Measurements from ENCODE around the gene WEE1. TPM values are rescaled to one million over a fixed set of nuclear protein-coding genes. Genes with fewer than 3 reads are reported as not detected.
"Not testable (repeated sequence)": the region's sequence is repeated elsewhere in the genome, so short reads cannot be mapped to it uniquely, and the experiment has no call there.

Gene WEE1
- total RNA-seq, 2 donors from 2014 or later, result 16.7 to 24.0 TPM

DNA sequence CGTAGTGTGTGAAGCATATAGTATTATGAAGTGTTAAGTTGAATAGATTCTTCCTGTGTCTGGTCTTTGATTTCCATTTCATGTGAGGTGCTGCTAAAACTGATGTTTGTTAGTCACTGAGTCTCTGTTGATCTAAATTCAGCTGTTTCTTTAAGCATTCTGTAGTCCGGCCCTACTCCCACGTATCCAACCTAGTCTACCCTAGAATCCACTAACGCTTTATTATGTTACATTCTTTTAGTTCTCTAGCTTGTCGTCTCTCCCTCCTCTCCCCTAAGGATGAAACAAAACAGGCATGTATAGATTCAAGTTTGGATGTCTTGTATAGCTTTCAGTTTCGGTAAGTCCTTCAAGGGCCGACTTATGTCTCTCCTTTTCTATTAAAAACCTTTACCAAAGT, 4.1 kb downstream of the WEE1 start:
- intact Hi-C loops (cut with DNase I), result no loop called here
- DNase-seq (ENCODE audit: low spot score), result no peak

DNA sequence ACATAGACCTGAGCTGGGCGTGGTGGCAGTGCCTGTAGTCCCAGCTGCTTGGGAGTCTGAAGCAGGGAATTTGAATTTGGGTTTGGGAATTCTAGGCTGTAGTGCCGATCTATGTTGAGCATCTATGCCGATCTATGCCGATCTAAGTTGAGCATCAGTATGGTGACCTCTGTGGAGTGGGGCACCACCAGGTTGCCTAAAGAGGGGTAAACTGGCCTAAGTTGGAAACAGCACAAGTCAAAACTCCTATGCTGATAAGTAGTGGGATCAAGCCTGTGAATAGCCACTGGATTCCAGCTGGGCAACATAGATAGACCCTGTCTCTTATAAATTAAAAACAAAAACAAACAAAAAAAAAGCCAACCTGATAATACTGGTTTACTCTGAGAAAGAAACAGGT, 7.4 kb downstream of the WEE1 start:
- intact Hi-C loops (cut with DNase I), result no loop called here
- no peak for DNase-seq (ENCODE audit: low spot score)

DNA sequence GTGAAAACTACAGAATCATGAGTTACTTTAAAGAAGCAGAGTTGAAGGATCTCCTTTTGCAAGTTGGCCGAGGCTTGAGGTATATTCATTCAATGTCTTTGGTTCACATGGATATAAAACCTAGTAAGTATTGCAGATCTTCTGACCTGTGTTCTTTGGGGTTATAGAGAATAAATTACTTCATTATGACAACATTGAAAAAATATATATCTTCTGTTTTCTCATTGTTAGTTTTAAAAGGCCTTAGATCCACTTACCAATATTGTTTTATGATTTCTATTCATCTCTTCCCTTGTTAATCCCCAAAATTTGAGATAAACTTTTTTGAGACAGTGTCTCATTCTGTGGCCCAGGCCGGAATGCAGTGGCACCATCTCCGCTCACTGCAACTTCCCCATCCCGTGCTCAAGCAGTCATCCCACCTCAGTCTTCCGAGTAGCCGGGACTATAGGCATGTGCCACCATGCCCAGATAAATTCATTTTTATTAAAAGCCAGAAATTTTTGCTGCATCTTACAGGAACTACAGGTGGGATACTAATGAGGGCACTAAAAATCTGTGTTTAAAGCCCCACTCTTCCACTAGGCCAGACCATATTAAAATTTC, 8.2 kb downstream of the WEE1 start:
- DNase-seq (ENCODE audit: low spot score), result no peak
- intact Hi-C loops (cut with DNase I), result no loop called here

DNA sequence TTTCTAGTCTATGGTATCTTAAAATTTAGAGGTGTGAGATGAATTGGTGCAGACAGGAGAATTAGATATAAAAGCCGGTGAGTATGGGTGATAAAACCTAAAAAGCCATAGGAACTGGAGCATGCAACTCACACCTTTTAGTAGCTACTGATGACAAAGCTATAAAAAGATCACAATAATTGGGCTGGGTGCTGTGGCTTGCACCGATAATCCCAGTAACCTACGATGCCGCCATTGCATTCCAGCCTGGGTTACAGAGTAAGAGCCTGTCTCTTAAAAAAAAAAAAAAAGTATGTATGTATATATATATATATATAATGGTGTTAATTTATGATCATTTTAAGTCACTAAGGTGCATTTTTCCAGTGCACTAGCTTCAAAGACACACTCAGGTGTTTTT, 17.2 kb downstream of the WEE1 start:
- intact Hi-C loops (cut with DNase I), result no loop called here
- DNase-seq (ENCODE audit: low spot score), result no peak

DNA sequence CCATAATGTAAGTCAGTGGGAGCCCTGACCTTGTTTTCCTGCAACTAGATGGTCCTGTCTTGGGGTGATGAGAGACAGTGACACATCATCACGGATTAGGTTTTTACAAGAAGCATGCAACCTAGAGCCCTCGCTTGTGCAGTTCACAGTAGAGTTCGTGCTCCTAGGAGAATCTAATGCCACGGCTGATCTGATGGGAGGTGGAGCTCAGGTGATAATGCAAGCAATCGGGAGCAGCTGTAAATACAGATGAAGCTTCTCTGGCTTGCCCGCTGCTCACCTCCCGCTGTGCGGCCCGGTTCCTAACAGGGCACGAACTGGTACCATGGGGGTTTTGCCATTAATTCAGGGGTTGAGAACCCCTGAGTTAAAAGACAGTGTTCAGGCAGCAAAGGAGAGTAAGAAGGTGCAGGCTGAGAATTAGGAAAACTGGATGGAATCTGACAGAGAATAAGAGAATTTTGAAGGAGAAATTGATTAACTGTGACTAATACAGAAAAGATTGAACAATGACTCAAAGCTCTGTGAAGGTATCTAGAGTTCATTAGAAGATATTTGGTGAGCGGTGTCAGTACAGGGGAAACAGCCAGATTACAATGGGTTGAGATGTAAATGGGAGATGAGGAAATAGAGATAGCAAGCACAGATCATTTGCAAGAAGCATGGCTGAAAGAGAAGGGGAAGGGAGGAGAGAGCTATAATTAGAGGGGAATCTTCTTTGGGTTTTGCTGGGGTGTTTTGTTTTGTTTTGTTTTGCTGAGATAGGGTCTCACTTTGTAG, 21.0 kb downstream of the WEE1 start:
- no peak for DNase-seq (ENCODE audit: low spot score)

DNA sequence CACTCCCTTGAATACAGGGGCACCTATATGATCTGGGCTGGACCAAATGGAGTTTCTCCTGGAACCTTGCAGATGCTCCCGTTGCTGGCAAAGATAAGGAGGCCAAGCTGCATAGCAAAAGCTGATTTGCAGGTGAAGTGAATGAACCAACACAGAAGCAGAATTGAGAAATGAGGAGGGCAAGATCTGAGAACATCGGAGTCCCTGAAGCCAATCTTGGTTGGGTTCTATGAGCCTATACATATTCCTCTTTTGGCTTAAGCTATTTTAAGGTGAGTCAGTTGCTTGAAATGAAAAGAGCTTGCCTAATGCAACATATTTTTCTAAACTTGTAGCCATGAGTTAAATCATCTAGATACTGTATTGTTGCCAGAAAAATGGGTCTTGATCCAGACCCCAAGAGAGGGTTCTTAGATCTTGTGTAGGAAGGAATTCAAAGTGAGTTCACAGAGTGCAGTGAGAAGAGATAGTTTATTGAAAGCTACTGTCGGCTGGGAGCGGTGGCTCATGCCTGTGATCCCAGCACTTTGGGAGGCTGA, 23.5 kb downstream of the WEE1 start:
- intact Hi-C loops (cut with DNase I), result no loop called here
- no peak for DNase-seq (ENCODE audit: low spot score)

More for the DNA sequence above, 21.0 kb downstream of the WEE1 start:
- intact Hi-C loops (cut with DNase I), result no loop called here

DNA sequence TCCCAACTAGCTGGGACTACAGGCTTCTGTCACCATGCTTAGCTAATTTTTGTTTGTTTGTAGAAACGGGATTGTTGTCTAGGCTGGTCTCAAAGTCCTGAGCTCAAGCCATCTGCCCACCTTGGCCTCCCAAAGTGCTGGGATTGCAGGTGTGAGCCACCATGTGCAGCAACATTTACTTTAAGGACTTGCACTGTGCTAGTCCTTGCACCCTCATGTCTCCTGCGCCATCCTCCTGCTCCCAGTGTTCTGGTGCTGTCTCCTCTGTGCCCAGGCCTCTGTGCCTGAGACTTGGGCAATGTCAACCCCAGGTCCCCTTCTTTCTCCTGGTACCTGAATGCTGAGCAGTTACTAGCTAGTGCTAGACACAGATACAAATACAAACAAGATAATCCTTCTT, 26.7 kb downstream of the WEE1 start:
- no peak for DNase-seq (ENCODE audit: low spot score)
- intact Hi-C loops (cut with DNase I), result loop anchor here in 1 of 2 donors (10.0 kb wide), 1 partner anchor 85 kb away; no protein-coding TSS in a partner anchor

DNA sequence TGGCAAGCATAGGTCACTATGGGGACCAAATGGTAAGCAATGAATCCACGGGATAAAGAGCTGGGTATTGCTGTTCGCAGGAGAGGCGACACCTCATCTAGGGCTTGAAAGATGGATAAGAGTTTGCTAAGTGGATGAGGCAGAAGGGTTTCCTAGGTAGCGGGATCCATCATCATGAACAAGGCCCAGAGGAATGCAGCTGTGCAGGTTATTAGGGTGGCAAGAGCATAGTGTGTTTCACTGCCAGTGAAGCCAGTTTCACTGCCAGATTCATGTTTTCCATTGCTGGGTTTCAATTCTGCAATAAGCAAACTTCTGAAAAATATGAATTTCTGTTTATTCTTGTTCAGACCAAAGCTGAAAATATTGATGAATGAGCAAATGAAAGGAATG, 27.2 kb downstream of the WEE1 start:
- intact Hi-C loops (cut with DNase I), result loop anchor here in 1 of 2 donors (10.0 kb wide), 1 partner anchor 86 kb away; no protein-coding TSS in a partner anchor
- no peak for DNase-seq (ENCODE audit: low spot score)

DNA sequence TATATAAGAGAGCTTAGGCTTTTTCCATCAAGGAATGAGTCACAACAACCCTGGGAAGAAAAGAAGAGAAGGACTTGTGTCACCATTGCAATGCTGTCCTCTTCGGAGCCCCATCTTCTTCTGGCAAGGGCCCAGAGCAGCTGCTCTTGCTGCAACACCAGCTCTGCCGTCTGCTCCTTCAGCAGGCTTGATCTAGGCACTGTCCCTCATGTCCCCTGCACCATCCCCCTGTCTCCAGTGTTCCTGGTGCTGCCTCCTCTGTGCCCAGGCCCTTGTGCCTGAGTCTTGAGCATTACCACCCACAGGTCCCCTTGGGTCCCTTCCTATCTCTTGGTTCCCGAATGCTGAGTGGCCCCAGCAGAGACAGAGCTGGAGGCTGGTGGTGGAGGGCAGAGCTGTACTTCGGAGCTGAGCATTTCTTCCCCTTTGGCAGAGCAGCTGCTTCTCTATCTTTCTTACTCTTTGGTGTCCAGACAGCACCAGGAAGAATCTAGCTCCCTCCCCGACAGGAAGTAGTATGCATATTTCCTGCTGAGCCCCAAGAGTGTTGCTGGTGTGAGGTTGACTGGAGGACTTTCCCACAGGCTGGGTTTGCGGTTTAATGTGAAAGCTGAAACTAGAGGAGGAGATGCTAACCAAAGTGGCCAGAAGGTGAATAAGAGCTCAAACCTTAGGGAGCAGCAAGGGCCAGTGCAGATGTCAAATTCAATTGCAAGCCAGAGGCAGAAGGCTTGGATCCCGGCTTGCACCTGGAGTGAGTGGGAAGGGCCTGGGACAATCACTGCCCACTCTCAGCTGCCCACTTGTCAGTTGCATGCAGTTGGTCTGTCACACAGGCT, 27.8 kb downstream of the WEE1 start:
- intact Hi-C loops (cut with DNase I), result loop anchor here in 1 of 2 donors (10.0 kb wide), 1 partner anchor 86 kb away; no protein-coding TSS in a partner anchor
- DNase-seq (ENCODE audit: low spot score), result no peak

DNA sequence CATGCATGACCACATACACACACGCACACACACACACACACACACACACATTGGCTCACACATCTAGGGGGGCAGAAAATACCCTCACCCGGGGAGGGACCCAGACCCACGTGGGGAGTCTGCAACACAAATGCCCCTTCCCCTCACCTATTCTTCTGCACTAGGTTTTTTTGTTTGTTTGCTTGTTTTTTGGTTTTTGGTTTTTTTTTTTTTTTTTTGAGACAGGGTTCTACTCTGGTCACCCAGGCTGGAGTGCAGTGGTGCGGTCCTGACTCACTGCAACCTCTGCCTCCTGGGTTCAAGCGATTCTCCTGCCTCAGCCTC, 28.4 kb downstream of the WEE1 start:
- intact Hi-C loops (cut with DNase I), result loop anchor here in 1 of 2 donors (10.0 kb wide), 1 partner anchor 87 kb away; no protein-coding TSS in a partner anchor
- DNase-seq (ENCODE audit: low spot score), result no peak

DNA sequence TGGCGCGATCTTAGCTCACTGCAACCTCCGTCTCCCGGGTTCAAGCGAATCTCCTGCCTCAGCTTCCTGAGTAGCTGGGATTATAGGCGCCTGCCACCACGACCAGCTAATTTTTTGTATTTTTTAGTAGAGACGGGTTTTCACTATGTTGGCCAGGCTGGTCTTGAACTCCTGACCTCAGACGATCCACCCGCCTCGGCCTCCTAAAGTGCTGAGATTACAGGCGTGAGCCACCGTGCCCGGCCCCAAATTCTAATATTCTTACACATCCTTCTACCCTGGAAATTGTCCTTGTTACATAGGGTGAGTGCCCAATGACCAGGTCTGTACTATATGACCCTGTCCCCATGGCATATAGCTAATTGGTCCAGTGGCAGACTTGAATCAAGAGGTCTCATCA, 29.7 kb downstream of the WEE1 start:
- DNase-seq (ENCODE audit: low spot score), result not testable (repeated sequence)
- intact Hi-C loops (cut with DNase I), result loop anchor here in 1 of 2 donors (10.0 kb wide), 1 partner anchor 88 kb away; no protein-coding TSS in a partner anchor

DNA sequence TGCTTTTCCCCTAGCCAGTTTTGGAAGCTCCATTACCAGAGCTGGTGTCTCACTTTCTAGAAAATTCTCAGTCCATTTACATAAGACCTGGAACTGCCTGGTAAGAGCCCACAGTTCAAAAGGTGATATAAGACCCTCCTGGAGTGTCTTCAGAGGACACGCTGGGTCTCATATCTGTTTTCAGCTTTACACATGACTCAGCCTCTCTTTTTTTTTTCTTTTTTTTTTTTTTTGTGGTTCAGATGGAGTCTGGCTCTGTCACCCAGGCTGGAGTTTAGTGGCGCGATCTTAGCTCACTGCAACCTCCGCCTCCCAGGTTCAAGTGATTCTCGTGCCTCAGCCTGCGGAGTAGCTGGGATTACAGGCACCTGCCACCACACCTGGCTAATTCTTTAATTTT, 30.7 kb downstream of the WEE1 start:
- intact Hi-C loops (cut with DNase I), result loop anchor here in 1 of 2 donors (10.0 kb wide), 1 partner anchor 89 kb away; no protein-coding TSS in a partner anchor
- no peak for DNase-seq (ENCODE audit: low spot score)

DNA sequence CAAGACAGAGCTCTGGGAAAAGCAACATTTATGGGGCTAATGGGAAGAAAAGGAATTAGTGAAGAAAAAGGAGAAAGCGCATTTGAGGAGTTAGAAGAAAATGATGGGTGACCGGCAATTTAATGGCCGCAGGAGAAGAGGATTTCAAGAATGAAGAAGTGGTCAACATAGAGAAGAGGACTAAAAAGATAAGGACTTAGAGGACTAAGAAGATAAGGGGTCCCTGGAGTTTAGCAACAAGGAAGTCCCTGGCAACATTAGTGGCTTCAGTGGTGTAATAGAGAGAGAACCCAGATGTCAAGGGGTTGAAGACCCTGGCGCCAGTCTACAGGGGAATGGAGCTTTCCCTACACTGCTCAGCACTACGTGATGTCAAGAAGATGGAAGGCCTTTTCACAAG, 32.3 kb downstream of the WEE1 start:
- intact Hi-C loops (cut with DNase I), result loop anchor here in 1 of 2 donors (10.0 kb wide), 1 partner anchor 91 kb away; no protein-coding TSS in a partner anchor
- DNase-seq (ENCODE audit: low spot score), result no peak

DNA sequence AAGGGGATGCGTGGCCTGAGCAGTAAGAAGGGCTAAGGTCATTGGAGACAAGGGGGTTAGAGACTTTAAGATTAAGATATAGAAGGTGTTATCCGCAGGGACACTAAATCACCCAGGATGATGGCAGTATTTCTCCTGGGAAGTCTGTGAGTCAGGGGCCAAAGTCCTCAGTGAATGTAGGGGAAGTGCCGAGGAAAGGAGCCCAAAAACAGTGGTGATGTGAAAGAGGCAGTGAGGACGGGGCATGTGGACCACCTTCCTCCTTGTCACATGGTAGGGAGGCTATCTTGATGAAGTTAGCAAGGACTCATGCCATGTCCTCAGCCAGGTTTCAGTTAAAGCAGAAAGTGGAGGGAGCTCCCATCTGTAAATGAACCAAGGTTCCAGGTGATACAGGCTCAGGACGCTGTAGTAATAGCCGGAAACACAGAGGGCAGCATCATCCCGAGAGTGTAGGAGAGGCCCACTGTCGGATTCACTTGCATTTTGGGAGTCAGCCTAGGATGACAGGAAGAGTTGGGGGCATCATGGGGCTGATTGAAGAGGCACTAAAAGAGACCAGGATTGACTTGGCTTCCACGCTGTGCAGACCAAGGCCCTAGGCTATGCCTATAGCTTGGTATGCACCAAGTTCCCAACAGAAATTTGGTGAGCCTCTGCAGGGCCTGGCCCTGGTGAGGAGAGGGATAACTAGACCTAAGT, 33.5 kb downstream of the WEE1 start:
- no peak for DNase-seq (ENCODE audit: low spot score)
- intact Hi-C loops (cut with DNase I), result loop anchor here in 1 of 2 donors (10.0 kb wide), 1 partner anchor 92 kb away; no protein-coding TSS in a partner anchor

DNA sequence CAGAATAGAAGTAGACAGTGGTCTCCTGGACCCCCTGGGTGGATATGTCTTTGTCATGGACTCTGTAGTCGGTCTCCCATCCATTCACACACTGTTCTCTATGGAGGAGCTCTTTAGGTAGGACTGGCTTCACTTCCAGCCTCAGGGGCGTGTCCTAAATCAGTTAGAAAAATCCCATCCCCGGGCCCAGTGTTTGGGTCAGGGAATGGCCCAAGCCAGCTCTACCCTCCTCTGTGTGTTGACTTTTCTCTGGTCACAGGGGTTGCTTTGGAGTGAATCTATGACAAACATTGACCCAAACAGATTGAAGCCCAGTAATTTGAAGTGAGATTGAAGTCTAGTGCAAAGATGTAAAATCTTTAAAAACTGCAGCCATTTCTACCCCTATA, 34.0 kb downstream of the WEE1 start:
- no peak for DNase-seq (ENCODE audit: low spot score)
- intact Hi-C loops (cut with DNase I), result loop anchor here in 1 of 2 donors (10.0 kb wide), 1 partner anchor 93 kb away; no protein-coding TSS in a partner anchor

DNA sequence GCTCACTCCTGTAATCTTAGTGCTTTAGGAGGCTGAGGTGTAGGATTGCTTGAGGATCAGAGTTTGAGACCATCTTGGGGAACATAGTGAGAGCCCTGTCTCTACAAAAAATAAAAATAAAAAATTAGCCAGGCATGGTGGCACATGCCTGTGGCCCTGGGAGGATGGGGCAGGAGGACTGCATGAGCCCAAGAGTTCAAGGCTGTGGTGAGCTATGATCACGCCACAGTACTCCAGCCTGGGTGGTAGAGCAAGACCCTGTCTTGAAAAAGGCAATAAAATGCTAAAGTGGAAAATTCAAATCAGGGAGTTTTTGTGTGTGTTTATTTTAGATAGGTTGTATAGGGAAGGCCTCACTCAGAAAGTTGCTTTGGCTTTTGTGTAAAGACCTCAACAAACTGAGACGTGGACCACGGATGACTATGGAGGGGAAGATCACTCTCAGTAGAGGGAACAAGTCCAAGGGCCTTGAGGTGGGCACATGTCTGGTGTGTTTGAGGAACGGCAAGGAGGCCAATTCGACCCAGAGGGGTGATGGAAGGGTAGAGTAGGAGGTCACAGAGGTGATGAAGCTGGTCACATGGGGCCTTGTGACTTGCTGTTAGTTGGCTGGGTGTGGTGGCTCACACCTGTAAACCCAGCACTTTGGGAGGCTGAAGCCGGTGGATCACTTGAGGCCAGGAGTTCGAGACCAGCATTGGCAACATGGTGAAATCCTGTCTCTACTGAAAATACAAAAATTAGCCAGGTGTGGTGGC, 35.7 kb downstream of the WEE1 start:
- intact Hi-C loops (cut with DNase I), result loop anchor here in 1 of 2 donors (10.0 kb wide), 1 partner anchor 94 kb away; no protein-coding TSS in a partner anchor
- DNase-seq (ENCODE audit: low spot score), result no peak

DNA sequence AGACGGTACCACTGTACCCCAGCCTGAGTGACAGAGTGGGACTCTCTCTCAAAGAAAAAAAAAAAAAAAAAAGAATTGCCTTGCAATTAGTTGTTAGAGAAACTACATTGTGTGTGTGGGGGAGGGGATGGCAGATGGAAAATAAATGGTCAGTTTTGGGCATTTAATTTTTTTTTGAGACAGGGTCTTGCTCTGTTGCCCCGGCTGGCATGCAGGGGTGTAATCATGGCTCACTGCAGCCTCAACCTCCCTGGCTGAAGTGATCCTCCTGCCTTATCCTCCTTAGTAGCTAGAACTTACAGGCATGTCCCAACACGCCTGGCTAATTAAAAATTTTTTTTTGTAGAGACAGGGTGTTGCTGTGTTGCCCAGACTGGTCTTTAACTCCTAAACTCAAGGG, 36.4 kb downstream of the WEE1 start:
- intact Hi-C loops (cut with DNase I), result loop anchor here (5.0 to 10.0 kb wide), 3 partner anchors 38 to 145 kb away; partner anchors contain the start of gene WEE1 (in 1 of the 2)
- DNase-seq (ENCODE audit: low spot score), result no peak
